Neural progenitor cell (in vitro differentiated cells): ENCODE measurements around the gene CDC25B. TPM values are rescaled to one million over a fixed set of nuclear protein-coding genes. Genes with fewer than 3 reads are reported as not detected.
A peak's percentile ranks its signal among the peaks of the same experiment; 100 is the strongest.
"Not testable (repeated sequence)": the region's sequence is repeated elsewhere in the genome, so short reads cannot be mapped to it uniquely, and the experiment has no call there.

Source experiments
- DNase-seq: peaks from one replicate; pipeline ENCODE4 v3.0.0-alpha.2; 2016; ENCODE audit warnings: low spot score
- H2AFZ ChIP-seq: fragments of 200-600 bp; sonication (generic); replicated peaks from 2 replicates; pipeline ENCODE4 v1.6.1; 2016; ENCODE audit warnings: antibody characterized with exemption
- H3F3A ChIP-seq: fragments of 200-600 bp; sonication (generic); 2 replicates; pipeline ENCODE4 v1.6.1; 2016; ENCODE audit warnings: antibody characterized with exemption, low read depth
- H3K27ac ChIP-seq: fragments of 200-600 bp; sonication (generic); 2 replicates; pipeline ENCODE4 v1.5.1; 2016; ENCODE audit warnings: mild to moderate bottlenecking
- H3K27me3 ChIP-seq: fragments of 200-600 bp; sonication (generic); 2 replicates; pipeline ENCODE4 v1.6.1; 2016; ENCODE audit warnings: mild to moderate bottlenecking, moderate library complexity
- H3K36me3 ChIP-seq: fragments of 200-600 bp; sonication (generic); 2 replicates; pipeline ENCODE4 v1.5.1; 2016
- H3K4me1 ChIP-seq: fragments of 200-600 bp; sonication (generic); 2 replicates; pipeline ENCODE4 v1.6.1; 2016; ENCODE audit warnings: mixed run types
- H3K4me2 ChIP-seq: fragments of 200-600 bp; sonication (generic); 2 replicates; pipeline ENCODE4 v1.6.1; 2016
- H3K4me3 ChIP-seq: fragments of 200-600 bp; sonication (generic); 2 replicates; pipeline ENCODE4 v1.5.1; 2016
- H3K79me2 ChIP-seq: fragments of 200-600 bp; sonication (generic); 2 replicates; pipeline ENCODE4 v1.6.1; 2016; ENCODE audit warnings: low read depth
- H3K9ac ChIP-seq: fragments of 200-600 bp; sonication (generic); 2 replicates; pipeline ENCODE4 v1.6.1; 2016
- H3K9me3 ChIP-seq: fragments of 200-600 bp; sonication (generic); 2 replicates; pipeline ENCODE4 v1.5.1; 2016; ENCODE audit warnings: low read depth
- H4K20me1 ChIP-seq: fragments of 200-600 bp; sonication (generic); 2 replicates; pipeline ENCODE4 v1.6.1; 2016; ENCODE audit warnings: low read depth
- H3K27ac Mint-ChIP-seq: 3 replicates; pipeline ENCODE4 v1.8.0; 2021; ENCODE audit warnings: mixed read lengths
- H3K27me3 Mint-ChIP-seq: 2 replicates; pipeline ENCODE4 v1.8.0; 2022; ENCODE audit warnings: low read depth, mild to moderate bottlenecking, inconsistent platforms, moderate library complexity, mixed read lengths; ENCODE audit not compliant: insufficient read depth
- H3K36me3 Mint-ChIP-seq: 3 replicates; pipeline ENCODE4 v1.8.0; 2021; ENCODE audit warnings: mixed read lengths
- H3K4me1 Mint-ChIP-seq: 3 replicates; pipeline ENCODE4 v1.8.0; 2021; ENCODE audit warnings: mixed read lengths
- H3K4me3 Mint-ChIP-seq: 3 replicates; pipeline ENCODE4 v1.8.0; 2021; ENCODE audit warnings: mild to moderate bottlenecking, moderate library complexity, mixed read lengths
- H3K9me3 Mint-ChIP-seq: 3 replicates; pipeline ENCODE4 v1.8.0; 2020; ENCODE audit warnings: mixed read lengths
- CTCF ChIP-seq: fragments of 200-600 bp; sonication (generic); IDR thresholded peaks from 2 replicates; pipeline ENCODE4 v1.5.1; 2017; ENCODE audit warnings: antibody characterized with exemption, mild to moderate bottlenecking
- EZH2 ChIP-seq: fragments of 200-600 bp; sonication (generic); IDR thresholded peaks from 2 replicates; pipeline ENCODE4 v1.6.1; 2017; ENCODE audit warnings: antibody characterized with exemption, mild to moderate bottlenecking, moderate library complexity
- EZH2phosphoT487 ChIP-seq: fragments of 200-600 bp; sonication (generic); IDR thresholded peaks from 2 replicates; pipeline ENCODE4 v1.6.1; 2017; ENCODE audit warnings: antibody characterized with exemption
- total RNA-seq: library from RNA; depleted of rRNA; stranded (reverse); fragments of >200 nt; gene quantifications from 2 replicates; pipeline ENCODE4 v1.2.3, GENCODE V29; 2015; ENCODE audit warnings: low replicate concordance

CDC25B gene
- total RNA-seq, 1 donor from 2014 or later, result 9.3 TPM

GRCh38 chr20:3843490-3843889, 47.4 kb downstream of the CDC25B start:
- H3K4me1 Mint-ChIP-seq, result peaks cover 11% of the 10 kb centered on the region
- Histone ChIP-seq H4K20me1 (no peaks in the 10 kb centered on the region), H3K9ac (no peak overlapping the region), H3K4me1 (peaks cover 5% of the 10 kb centered on the region), H3K4me2 (no peak overlapping the region), H2AFZ (no peak overlapping the region), H3K36me3 (no peaks in the 10 kb centered on the region), H3K27me3 (no peaks in the 10 kb centered on the region), H3K9me3 (no peaks in the 10 kb centered on the region), H3K27ac (no peak overlapping the region), H3K79me2 (peaks cover 9% of the 10 kb centered on the region), H3F3A (peaks cover 5% of the 10 kb centered on the region), H3K4me3 (no peak overlapping the region)
- H3K27ac Mint-ChIP-seq, result peak overlapping the region; percentile 82
- no peaks in the 10 kb centered on the region for H3K9me3 Mint-ChIP-seq
- TF ChIP-seq EZH2phosphoT487 (no peak), CTCF (no peak), EZH2 (no peak)
- no peak for DNase-seq
- no peaks in the 10 kb centered on the region for H3K36me3 Mint-ChIP-seq
- peaks cover 4% of the 10 kb centered on the region for H3K27me3 Mint-ChIP-seq
- H3K4me3 Mint-ChIP-seq, result no peak overlapping the region

GRCh38 chr20:3843990-3844619, 48.0 kb downstream of the CDC25B start:
- not testable (repeated sequence) for DNase-seq, H3K27me3 ChIP-seq, H3K36me3 ChIP-seq, H3K27ac Mint-ChIP-seq, H3K9ac ChIP-seq, H3K27me3 Mint-ChIP-seq, H3F3A ChIP-seq, H3K4me3 ChIP-seq, H3K4me1 ChIP-seq, H3K79me2 ChIP-seq, H3K27ac ChIP-seq, H3K4me2 ChIP-seq, H2AFZ ChIP-seq, H3K4me3 Mint-ChIP-seq, H3K36me3 Mint-ChIP-seq, H3K9me3 ChIP-seq, H3K9me3 Mint-ChIP-seq, H4K20me1 ChIP-seq
- H3K4me1 Mint-ChIP-seq, result peaks cover 17% of the 10 kb centered on the region

- Histone ChIP-seq H3K79me2 (peaks cover 9% of the 10 kb centered on the region), H3K36me3 (no peaks in the 10 kb centered on the region), H3K4me3 (peak overlapping the region; percentile 90), H3F3A (peaks cover 5% of the 10 kb centered on the region), H2AFZ (peak overlapping the region; percentile 96), H3K9ac (peak overlapping the region; percentile 55), H4K20me1 (peaks cover 5% of the 10 kb centered on the region), H3K4me2 (peak overlapping the region; percentile 97), H3K27ac (no peak overlapping the region), H3K27me3 (no peaks in the 10 kb centered on the region), H3K9me3 (no peaks in the 10 kb centered on the region), H3K4me1 (peaks cover 5% of the 10 kb centered on the region)
- peaks cover 17% of the 10 kb centered on the region for H3K4me1 Mint-ChIP-seq
- H3K36me3 Mint-ChIP-seq, result peaks cover 6% of the 10 kb centered on the region
- TF ChIP-seq EZH2, result no peak
- TF ChIP-seq EZH2phosphoT487, result no peak
- DNase-seq, result peak; percentile 36
- H3K4me3 Mint-ChIP-seq, result peak overlapping the region; percentile 92
- H3K27ac Mint-ChIP-seq, result no peak overlapping the region
- no peaks in the 10 kb centered on the region for H3K9me3 Mint-ChIP-seq
- peaks cover 4% of the 10 kb centered on the region for H3K27me3 Mint-ChIP-seq
Observed at GRCh38 chr20:3846378-3846739, 50.2 kb downstream of the CDC25B start.

- H3K4me2 ChIP-seq, result peak within 1 kb of the TSS; percentile 97
- peaks cover 5% of the 10 kb centered on the region for H4K20me1 ChIP-seq
- H3K36me3 ChIP-seq, result no peaks in the 10 kb centered on the region
- H3K79me2 ChIP-seq, result peaks cover 9% of the 10 kb centered on the region
- H3K4me1 ChIP-seq, result peaks cover 5% of the 10 kb centered on the region
- H3K27ac Mint-ChIP-seq, result peak within 1 kb of the TSS; percentile 30
- no peaks in the 10 kb centered on the region for H3K9me3 ChIP-seq
- H3K27ac ChIP-seq, result peak within 1 kb of the TSS; percentile 38
- peak within 1 kb of the TSS; percentile 87 for H3K9ac ChIP-seq
- peak within 1 kb of the TSS; percentile 92 for H3K4me3 Mint-ChIP-seq
- no peaks in the 10 kb centered on the region for H3K27me3 ChIP-seq
- peaks cover 6% of the 10 kb centered on the region for H3K36me3 Mint-ChIP-seq
- peak within 1 kb of the TSS; percentile 90 for H3K4me3 ChIP-seq
- TF ChIP-seq EZH2phosphoT487 (no peak), EZH2 (no peak), CTCF (peak; percentile 15)
- DNase-seq, result peak; percentile 95
- H2AFZ ChIP-seq, result peak within 1 kb of the TSS; percentile 96
- peaks cover 5% of the 10 kb centered on the region for H3F3A ChIP-seq
- peaks cover 17% of the 10 kb centered on the region for H3K4me1 Mint-ChIP-seq
- no peaks in the 10 kb centered on the region for H3K9me3 Mint-ChIP-seq
- peaks cover 4% of the 10 kb centered on the region for H3K27me3 Mint-ChIP-seq
Observed at GRCh38 chr20:3846740-3847428, 50.8 kb downstream of the CDC25B start, which contains the start of gene MAVS. Gene MAVS (plus strand): TSS chr20:3846834. CDS start chr20:3854625, 7,791 bp downstream.
